Measurements from ENCODE around the gene FILIP1L. TPM values are rescaled to one million over a fixed set of nuclear protein-coding genes. Genes with fewer than 3 reads are reported as not detected.

The FILIP1L gene
- polyA plus RNA-seq, 12 donors: 55.9 to 104 (median 65.0) TPM; not detected in 1

- DNase-seq: no peak
Observed at GRCh38 chr3:100046986-100047385, 67.3 kb downstream of the FILIP1L start.

GRCh38 chr3:100045696-100046095 is 68.6 kb downstream of the FILIP1L start:
- peak; percentile 85 for DNase-seq

- DNase-seq: no peak
Observed at GRCh38 chr3:100044369-100044768, 69.9 kb downstream of the FILIP1L start.

DNA sequence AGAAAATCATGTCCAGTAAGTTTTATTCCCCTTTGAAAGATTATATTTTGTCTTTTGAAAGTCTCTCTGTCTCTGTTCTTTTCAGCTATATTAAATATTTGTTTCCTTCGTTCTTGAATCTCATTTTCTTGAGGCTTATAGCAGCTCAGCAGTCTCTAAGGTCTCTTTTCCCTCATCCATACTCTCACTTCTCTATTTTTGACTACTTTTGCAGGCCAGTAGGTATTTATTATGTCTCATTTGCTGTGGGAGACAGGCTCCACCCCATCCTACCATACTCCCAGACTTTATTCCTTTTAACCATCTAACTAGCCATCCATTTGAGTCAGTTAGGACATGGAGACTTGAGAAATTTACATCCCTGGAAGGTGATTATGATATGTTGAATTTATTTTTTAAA is 71.0 kb downstream of the FILIP1L start:
- DNase-seq: no peak

DNA sequence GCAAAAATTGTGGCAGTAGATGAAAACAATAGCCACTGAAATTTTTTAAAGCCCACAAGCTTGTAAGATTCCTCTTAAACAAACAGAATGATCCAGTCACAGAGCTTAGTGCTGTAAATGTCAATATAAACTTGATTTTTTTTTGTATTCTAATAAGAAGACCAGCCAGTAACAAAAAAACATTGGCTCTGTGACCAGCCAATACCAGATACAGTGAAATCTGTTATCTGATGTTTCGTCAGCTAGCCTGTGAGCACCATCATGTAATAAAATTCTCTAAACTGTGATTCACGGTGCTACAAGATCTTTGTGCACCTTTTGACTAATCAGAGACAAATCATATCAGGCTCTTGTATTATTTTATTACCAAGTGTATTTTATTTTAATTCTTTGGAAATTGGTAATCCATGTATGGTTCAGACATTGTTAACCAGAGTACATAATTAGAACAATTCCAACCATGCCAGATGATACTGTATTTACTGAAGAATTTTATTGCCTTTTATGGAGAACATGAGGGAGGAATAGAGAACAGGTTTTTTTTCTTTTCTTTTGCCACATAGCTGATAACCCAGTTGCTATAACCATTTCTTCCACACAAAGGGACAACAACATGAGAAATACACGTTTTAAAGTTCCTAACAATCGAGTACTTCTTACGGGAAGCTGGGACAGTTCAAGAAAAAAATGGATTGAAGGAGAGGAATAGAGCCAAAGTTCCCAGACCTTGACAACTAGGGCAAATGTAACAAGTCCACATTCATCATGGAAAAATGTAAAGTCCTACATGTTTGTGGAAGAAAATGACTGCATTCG is 71.9 kb downstream of the FILIP1L start:
- DNase-seq: no peak

GRCh38 chr3:100041328-100041749 is 73.0 kb downstream of the FILIP1L start:
- peak; percentile 87 for DNase-seq

- DNase-seq: peak; percentile 76
Observed at GRCh38 chr3:100040451-100041225, 73.7 kb downstream of the FILIP1L start.

GRCh38 chr3:100039075-100039474 is 75.2 kb downstream of the FILIP1L start:
- no peak for DNase-seq

DNA sequence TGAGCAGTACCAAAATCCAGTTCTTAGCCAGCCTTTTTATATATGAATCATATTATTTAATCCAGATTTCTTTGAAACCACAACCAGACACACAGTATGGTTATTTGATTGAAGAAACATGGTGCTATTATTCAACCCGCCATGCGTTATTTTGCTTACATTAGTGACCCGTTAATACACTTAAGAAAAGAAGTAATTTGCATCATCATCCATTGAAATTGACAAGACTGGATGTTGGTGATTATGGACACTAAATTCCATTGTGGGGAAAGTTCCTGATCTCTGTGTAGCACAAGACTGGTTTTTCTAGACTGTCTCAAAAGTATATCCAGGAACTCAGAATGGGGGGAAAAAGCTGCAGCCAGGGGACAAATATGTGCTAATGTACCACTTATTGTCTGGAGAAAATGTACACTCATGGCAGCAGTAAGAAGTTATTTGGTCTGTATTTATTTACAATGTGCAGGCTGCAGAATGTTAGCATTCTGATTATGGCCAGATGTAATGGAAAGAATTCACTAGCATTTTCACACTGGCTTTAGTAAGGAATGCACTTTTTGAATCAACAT is 80.3 kb downstream of the FILIP1L start:
- DNase-seq: no peak

DNA sequence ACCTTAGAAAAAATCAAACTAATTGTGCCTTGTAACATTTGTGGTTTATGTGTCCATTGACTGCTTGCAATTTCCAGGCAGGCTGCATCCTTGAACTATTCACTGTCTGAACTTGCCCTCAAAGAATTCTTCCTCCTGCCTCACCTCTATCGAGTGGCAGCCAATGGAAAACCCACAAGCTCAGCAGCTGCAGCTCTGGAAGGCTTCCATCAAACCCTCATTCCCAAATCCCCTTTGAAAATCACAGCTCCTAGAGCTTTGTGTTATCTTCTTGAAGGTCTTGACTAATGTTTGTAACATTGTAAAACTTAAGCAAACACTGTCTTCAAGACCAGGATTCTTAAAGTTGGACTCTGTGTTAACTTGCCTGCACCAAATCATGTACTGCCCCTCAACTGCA is 81.1 kb downstream of the FILIP1L start:
- no peak for DNase-seq

GRCh38 chr3:100032243-100032642 is 82.1 kb downstream of the FILIP1L start:
- DNase-seq: no peak

- no peak for DNase-seq
Observed at GRCh38 chr3:100030914-100031425, 83.3 kb downstream of the FILIP1L start.

DNA sequence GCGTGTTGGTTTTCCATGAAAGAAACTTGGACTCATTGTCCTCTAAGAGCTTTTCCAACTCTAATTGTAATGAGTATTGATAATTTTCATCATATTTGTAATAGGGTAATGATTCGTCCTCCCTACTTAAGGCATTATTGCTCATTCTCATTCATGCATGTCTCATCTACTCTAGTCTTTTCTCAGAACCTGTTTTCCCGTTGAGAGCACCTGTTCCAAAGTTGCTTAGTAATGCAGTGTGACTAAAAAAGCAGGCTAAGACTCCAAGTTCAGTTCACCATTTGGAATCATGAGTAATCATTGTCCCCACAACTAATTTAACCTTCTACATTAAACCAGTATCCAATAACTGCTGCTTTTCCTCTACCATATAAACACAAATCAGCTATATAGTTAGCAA is 84.0 kb downstream of the FILIP1L start:
- DNase-seq: no peak

GRCh38 chr3:100029689-100030088 is 84.6 kb downstream of the FILIP1L start:
- no peak for DNase-seq

GRCh38 chr3:100029052-100029451 is 85.2 kb downstream of the FILIP1L start:
- no peak for DNase-seq

DNA sequence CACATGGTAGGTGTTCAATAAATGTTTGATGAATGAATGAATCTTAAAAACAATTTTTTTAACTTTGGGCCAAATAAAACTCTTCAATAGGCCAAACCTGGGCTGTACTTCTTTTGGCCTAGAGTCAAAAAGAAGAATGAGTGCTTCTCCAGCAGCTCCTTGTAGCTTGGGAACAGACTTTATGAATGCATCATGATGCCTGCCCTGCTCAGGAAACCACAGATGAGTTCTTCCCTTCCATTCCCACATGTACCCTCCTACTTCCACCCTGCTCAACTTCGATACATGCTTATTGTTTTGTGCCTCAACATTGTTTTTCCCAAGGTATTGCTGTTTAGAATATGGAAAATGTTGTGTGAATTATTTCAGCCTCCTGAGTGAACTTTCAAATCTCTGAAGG is 87.0 kb downstream of the FILIP1L start:
- DNase-seq: no peak

DNA sequence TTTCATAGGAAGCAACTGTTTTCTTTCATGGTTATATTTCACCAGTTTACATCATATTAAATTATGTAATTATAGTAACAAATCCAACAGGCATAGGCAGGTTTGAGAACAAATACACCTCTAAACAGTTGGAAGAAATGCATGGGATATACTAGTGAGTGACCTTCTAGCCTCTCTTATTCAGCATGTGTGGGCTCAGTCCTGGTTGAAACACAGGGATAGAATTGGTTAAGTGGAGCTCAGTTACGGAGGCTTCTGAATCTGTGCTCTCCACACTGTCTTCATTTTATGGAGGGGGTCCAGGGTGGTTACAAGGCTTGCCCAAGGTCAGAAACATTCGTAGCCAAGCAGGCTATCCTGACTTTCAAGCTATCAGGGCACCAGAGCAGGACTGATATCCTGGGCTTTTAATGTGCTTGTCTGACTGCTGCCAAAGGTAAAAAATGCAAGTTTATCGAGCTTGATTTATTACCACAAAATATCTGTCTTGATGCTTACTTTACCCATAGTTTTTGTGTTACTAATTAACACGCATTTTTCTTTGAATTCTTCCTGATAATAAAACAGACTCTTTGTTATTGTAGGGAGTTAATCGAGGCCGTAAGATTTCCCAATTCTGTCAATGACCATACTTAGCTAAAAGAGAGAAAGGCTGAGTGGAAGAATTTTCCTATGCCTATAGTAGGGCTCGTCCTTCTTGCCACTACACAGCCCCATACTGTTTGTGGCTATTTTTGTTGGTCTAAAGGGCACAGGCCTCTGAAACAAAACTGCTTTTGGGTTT is 89.6 kb downstream of the FILIP1L start:
- DNase-seq: no peak

DNA sequence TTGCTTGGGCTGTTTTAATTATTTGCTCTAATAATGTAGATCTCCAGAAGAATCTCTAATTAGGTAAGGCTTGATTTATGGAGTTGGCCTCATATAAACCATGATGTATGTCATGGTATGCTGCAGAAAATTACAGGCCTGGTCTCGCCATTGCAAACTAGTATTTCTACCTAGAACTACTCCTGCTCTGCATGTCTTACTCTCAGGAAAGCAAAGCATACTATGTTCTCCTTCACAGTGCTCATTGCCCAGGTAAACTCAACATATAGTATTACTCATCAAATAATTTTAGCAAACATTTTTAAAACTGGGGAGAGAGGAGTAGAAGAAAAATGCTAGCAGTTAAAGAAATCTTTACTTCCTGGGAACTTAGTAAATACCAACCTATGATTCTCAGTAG is 90.7 kb downstream of the FILIP1L start:
- no peak for DNase-seq

GRCh38 chr3:100023150-100023549 is 91.2 kb downstream of the FILIP1L start:
- no peak for DNase-seq

DNA sequence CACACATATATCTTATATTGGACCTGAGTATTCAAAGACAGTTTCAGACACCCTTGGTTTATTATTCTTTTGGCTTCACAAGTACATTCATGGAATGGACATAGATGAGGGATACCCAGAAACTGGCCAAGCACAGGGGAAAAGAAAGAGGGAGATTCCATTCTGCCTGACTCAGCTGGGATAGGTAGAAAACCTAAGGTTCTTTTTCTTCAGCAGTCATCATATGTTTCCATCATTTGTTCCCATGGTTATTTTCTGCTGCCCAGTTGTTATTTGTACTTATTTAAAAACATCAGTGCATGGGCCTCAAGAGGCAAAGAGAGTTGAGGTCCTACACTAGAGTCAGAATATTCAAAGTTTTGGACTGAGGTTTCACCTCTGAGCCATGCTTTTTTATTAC is 91.8 kb downstream of the FILIP1L start:
- no peak for DNase-seq

DNA sequence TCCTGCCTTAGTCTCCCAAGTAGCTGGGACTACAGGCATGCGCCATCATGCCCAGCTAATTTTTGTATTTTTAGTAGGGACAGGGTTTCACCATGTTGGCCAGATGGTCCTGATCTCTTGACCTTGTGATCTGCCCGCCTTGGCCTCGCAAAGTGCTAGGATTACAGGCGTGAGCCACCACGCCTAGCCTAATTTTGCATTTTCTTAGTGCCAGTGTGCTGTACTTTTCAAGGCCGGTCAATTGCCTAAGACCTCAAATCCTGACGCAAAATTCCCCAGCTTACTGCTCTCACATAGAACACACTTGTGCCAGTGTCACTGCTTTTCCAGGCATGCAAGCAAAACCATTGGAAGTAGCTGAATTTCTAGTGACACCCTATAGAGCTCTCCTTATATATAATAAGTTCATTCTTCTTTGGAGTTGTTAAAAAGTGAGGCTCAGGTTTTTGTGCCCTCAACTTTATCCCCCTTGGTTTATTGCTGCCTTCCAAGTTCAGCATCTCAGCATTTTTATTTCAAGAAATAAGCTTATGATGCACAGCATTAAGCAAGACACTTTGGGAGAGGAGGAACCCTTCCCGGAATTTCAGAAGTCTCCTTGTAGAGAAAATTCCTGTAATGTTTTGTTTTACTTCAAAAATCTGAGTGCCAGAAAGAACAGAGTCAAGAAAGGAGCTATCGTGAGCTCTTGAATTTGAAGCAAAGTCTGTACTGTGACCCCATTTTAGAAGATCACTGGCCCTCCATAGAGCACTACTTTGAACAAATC is 93.2 kb downstream of the FILIP1L start:
- no peak for DNase-seq

All from muscle of arm (tissue), 12 donors.